GM18526 (cell line): ENCODE measurements around the gene TCP1.
A peak's percentile ranks its signal among the peaks of the same experiment; 100 is the strongest.

Source experiments
- POLR2A ChIP-seq: IDR thresholded peaks from 3 replicates; pipeline ENCODE4 v1.6.1; 2011; ENCODE audit not compliant: insufficient read length; ENCODE audit errors: extremely low read depth

The TCP1 gene

DNA sequence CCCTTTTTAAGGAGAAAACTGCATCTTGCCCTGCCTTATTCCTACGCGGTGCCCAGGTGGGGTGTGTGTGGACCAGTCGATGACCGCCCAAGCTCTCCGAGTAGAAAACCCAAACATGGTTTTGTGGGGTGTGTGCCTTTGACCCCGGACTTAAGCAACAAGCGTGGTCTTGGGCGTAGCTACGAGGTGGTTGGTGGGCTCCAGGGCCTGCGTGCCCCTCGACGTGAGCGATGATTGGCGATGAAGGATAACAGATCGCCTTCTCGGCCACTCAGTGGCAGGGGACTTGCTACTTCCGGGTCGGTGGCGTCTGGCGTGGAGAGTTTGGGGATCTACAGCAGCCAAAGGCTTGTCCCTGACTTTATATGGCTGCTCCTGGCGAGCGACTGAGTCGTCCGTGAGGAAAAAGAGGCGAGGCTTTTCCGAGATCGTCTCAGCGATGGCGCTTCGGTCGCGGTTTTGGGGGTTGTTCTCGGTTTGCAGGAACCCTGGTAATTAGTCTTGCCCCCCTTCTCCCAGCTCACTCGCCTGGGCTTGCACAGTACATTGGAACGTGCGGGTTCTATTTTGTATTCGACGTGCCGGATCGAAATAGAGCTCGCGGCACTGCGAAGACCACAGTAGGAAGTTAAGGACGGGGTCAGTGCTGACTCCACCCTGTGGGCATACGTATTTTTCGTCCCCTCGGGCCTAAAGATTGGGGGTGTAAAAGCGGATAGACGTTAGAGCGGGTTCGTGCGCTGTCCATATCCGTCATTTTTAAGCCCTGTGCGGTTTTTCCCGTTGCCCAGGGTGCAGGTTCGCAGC, 950 bp upstream of the TCP1 start, which contains the start of gene MRPL18:
TSS of gene MRPL18 (plus strand) at position 319 of the 807 bp plus-strand sequence. CDS start at position 440, 121 bp downstream.
- TF ChIP-seq POLR2A, result peak; percentile 69

DNA sequence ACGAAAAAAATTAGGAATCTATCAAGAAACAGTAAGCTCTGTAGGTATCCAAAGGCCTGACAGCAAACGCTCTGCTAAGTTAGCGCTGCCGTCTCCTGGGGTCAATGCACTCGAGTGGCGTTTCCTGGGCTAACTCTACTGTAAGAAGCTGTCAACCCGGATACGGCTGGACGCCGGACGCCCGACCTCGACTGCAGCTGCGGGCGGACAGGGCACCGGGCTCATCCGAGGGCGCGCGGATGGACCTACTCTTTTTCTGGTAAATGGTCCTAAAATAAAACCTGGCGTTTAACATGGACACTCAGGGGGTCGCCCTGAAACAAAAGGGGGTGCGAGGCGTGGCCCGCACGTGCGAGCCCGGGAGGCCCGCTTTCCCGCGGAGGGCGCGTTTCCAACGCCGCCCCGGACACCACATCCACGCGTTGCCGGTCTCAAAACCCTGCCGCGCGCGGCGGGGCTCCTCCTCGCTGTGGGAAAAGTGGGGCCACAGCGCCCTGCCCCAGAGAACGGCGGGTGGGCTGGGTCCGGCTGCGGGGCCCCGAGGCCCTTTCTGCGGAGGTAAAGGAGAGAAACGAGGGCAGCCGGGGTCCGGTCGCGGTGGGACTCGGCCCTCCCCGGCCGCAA, 537 bp downstream of the TCP1 start:
- no peak for TF ChIP-seq POLR2A

GRCh38 chr6:159788276-159788675, 1.1 kb downstream of the TCP1 start:
- no peak for TF ChIP-seq POLR2A

- no peak for TF ChIP-seq POLR2A
Observed at GRCh38 chr6:159778542-159779103, 10.8 kb downstream of the TCP1 start.

GRCh38 chr6:159778131-159778530, 11.3 kb downstream of the TCP1 start:
- TF ChIP-seq POLR2A, result no peak

- TF ChIP-seq POLR2A, result no peak
Observed at GRCh38 chr6:159777240-159777904, 12.0 kb downstream of the TCP1 start.

DNA sequence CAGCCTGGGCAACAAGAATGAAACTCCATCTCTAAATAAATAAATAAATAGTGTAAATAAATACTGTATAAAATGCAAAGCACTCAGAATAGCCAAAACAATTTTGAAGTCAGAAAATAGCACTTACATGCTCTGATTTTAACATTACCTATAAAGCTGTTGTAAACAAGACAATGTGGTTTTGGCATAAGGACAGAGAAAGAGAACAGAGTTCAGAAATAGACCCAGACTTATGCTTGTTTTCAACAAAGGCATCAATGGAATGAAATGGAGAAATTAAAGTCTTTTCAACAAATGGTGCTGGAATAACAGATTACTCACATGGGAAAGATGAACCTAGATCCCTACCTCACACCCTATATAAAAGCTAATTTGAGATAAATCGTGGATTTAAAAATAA, 17.2 kb downstream of the TCP1 start:
- TF ChIP-seq POLR2A, result no peak

DNA sequence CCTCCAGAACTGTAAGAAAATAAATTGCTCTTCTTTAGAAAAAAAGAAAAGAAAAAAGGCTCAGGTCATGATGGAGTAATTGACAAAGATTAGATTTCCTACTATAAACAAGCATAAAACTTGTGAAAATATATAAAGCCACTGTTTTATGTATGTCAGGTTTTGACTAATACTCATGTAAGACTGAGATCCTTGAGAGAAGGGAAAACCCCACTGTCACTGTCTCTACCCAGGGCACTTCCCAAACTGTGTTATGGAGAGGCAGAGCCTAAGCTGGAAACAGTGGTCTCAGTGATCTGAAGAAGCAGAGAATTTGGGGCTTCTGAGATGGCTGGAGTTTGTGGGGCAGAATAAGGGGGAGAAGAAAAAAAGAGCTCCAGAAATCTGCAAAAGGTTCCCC, 19.9 kb downstream of the TCP1 start:
- TF ChIP-seq POLR2A, result no peak

GRCh38 chr6:159766906-159767305, 22.5 kb downstream of the TCP1 start:
- no peak for TF ChIP-seq POLR2A

- no peak for TF ChIP-seq POLR2A
Observed at GRCh38 chr6:159762681-159763293, 26.6 kb downstream of the TCP1 start.

GRCh38 chr6:159761873-159762680, 27.3 kb downstream of the TCP1 start, which contains the start of gene ACAT2:
TSS of gene ACAT2 (plus strand) at chr6:159762045. CDS start at chr6:159762088, 43 bp downstream.
- TF ChIP-seq POLR2A, result peak; percentile 82

- no peak for TF ChIP-seq POLR2A
Observed at GRCh38 chr6:159761129-159761872, 28.1 kb downstream of the TCP1 start.

- TF ChIP-seq POLR2A, result no peak
Observed at GRCh38 chr6:159760602-159761057, 28.8 kb downstream of the TCP1 start.
